GM12878 (cell line): ENCODE data around the gene UMAD1. TPM values are rescaled to one million over a fixed set of nuclear protein-coding genes. Genes with fewer than 3 reads are reported as not detected.

Source experiments
- ATF7 ChIP-seq: fragments of 450-650 bp; IDR thresholded peaks from 2 replicates; pipeline ENCODE4 v1.6.1; 2016; ENCODE audit warnings: low read depth, mild to moderate bottlenecking
- EP300 ChIP-seq, 2 experiments: fragments of 150-350 bp in 1 of 2; IDR thresholded peaks; 2 replicates each; pipeline ENCODE4 v1.6.1; 2011 to 2012; ENCODE audit warnings: low read depth in 2 of 2, low read length in 2 of 2, borderline replicate concordance in 1 of 2, improper control_type of control experiment in 1 of 2, inconsistent platforms in 1 of 2; ENCODE audit not compliant: control insufficient read depth in 1 of 2
- FOXM1 ChIP-seq: IDR thresholded peaks from 2 replicates; pipeline ENCODE4 v1.6.1; 2012; ENCODE audit warnings: low read depth, mild to moderate bottlenecking, inconsistent platforms, low read length, moderate library complexity
- HDAC6 ChIP-seq: fragments of 200-600 bp; sonication (generic); IDR thresholded peaks from one replicate; pipeline ENCODE4 v1.8.0; 2017; ENCODE audit warnings: antibody characterized with exemption; ENCODE audit not compliant: unreplicated experiment
- MEF2B ChIP-seq: fragments of 450-650 bp; IDR thresholded peaks from 2 replicates; pipeline ENCODE4 v1.6.1; 2018; ENCODE audit warnings: mild to moderate bottlenecking, moderate library complexity; ENCODE audit not compliant: partially characterized antibody, poor library complexity, severe bottlenecking
- PAX5 ChIP-seq: IDR thresholded peaks from 2 replicates; pipeline ENCODE4 v1.6.1; 2011; ENCODE audit warnings: low read depth, low read length, borderline replicate concordance
- PML ChIP-seq: IDR thresholded peaks from 2 replicates; pipeline ENCODE4 v1.6.1; 2012; ENCODE audit warnings: low read length, inconsistent platforms
- POLR2AphosphoS5 ChIP-seq: IDR thresholded peaks from 2 replicates; pipeline ENCODE4 v1.6.1; 2011; ENCODE audit warnings: mild to moderate bottlenecking, low read length, inconsistent platforms
- SIN3A ChIP-seq: IDR thresholded peaks from 2 replicates; pipeline ENCODE4 v1.6.1; 2012; ENCODE audit warnings: low read depth, low read length, improper control_type of control experiment
- SREBF2 ChIP-seq: IDR thresholded peaks from 2 replicates; pipeline ENCODE4 v1.6.1; 2012; ENCODE audit warnings: mild to moderate bottlenecking, low read length
- ZNF207 ChIP-seq: fragments of 450-650 bp; IDR thresholded peaks from 2 replicates; pipeline ENCODE4 v1.6.1; 2014; ENCODE audit warnings: antibody characterized with exemption, mild to moderate bottlenecking, borderline replicate concordance
- ZSCAN29 ChIP-seq: fragments of 450-650 bp; IDR thresholded peaks from 2 replicates; pipeline ENCODE4 v1.6.1; 2017; ENCODE audit warnings: mild to moderate bottlenecking, moderate library complexity
- polyA plus RNA-seq, 11 experiments: library from polyadenylated mRNA; depleted of rRNA in 4 of 11; unstranded in 6 of 11; stranded (reverse) in 5 of 11; fragments of >200 nt; fragmentation: Nextera tagmentation in 4 of 11; fragmentation: Illumina TruSeq in 1 of 11; extraction: Ambion mirVana in 4 of 11; extraction: Trizol in 1 of 11; gene quantifications; 1 replicate in 1 of 11; 2 replicates in 10 of 11; pipeline versions ENCODE4 v1.2.1 to v1.2.3, GENCODE V29; 2011 to 2016; ENCODE audit warnings: inconsistent platforms in 2 of 11, missing spikeins in 2 of 11, low read depth in 1 of 11
- total RNA-seq, 4 experiments: library from RNA; depleted of rRNA in 3 of 4; stranded (reverse); fragments of >200 nt in 3 of 4; fragmentation: Illumina TruSeq in 1 of 4; extraction: Trizol in 1 of 4; gene quantifications; 2 replicates each; pipeline versions ENCODE4 v1.2.1 to v1.2.3, GENCODE V29; 2013 to 2021
- TF ChIP-seq, protein P1 (sequence below): IDR thresholded peaks from 2 replicates; pipeline ENCODE4 v1.6.1; 2012; ENCODE audit warnings: low read depth, low read length, improper control_type of control experiment
- TF ChIP-seq, protein P2 (sequence below): IDR thresholded peaks from 2 replicates; pipeline ENCODE4 v1.6.1; 2011; ENCODE audit warnings: mild to moderate bottlenecking, low read depth, low read length, moderate library complexity; ENCODE audit not compliant: insufficient replicate concordance
- TF ChIP-seq, protein P3 (sequence below): IDR thresholded peaks from 2 replicates; pipeline ENCODE4 v1.6.1; 2012; ENCODE audit warnings: low read length, inconsistent platforms
- TF ChIP-seq, protein P4 (sequence below): fragments of 450-650 bp; formaldehyde crosslinking; IDR thresholded peaks from 2 replicates; pipeline ENCODE4 v1.4.0; 2020; ENCODE audit warnings: mild to moderate bottlenecking, moderate library complexity
- TF ChIP-seq, protein P5 (sequence below): fragments of 450-650 bp; formaldehyde crosslinking; IDR thresholded peaks from 2 replicates; pipeline ENCODE4 v1.4.0; 2022; ENCODE audit warnings: mild to moderate bottlenecking, moderate library complexity

The UMAD1 gene
- total and polyA plus RNA-seq, 10 of the 15 experiments (the other 5 are each of a cell fraction or from before 2014, with no cell fraction given), result 6.0 to 28.6 (median 9.3) TPM

DNA sequence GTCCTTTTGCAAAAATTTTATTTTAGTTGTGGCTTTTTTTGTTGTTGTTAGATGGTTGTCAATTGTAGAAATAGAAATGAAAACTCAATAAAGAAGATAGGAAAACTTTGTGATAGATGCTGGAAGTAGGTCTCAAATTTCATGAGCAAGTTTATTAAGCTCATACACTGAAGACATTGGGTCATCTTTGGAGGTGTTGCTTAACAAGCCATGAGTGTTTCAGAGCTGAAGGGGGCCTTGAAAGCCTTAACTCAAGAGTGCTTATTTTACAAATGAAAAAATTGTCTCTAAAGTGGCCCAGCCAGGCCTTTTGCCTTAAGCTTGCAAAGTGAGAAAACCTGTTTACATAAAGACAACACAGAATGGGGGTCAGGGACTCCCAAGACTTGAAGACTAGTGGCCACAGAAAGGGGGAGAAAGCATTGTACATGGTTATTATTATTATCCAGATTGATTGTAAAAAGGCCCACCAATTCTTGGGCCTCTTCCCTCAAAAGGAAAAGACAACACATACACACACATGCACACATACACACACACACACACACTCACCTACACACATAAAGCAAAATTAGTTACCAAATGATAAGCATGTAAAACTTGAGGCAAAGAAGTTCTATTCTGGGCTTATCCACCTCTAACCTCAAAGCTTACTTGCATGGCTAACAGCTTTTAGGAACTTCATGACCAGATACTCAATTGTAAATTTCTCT is 278.3 kb downstream of the UMAD1 start (continued):
- TF ChIP-seq MEF2B (peak; percentile 92), ZNF207 (no peak), PML (no peak), SREBF2 (no peak), POLR2AphosphoS5 (no peak), EP300 (IDR thresholded peaks at IDR 0.05; ENCODE audit: borderline replicate concordance in 1 of 2, control insufficient read depth in 1 of 2, low read depth in 2 of 2, low read length in 2 of 2) (peak; percentile 28 to 64; a peak in 1 of 4 replicates), FOXM1 (0 out of 2 replicates have a peak, but pooled peaks have one; percentile 37), PAX5 (0 out of 2 replicates have a peak, but pooled peaks have one; percentile 6), ZSCAN29 (no peak), ATF7 (peak; percentile 75), HDAC6 (no peak), SIN3A (no peak)
- TF ChIP-seq, protein P1, sequence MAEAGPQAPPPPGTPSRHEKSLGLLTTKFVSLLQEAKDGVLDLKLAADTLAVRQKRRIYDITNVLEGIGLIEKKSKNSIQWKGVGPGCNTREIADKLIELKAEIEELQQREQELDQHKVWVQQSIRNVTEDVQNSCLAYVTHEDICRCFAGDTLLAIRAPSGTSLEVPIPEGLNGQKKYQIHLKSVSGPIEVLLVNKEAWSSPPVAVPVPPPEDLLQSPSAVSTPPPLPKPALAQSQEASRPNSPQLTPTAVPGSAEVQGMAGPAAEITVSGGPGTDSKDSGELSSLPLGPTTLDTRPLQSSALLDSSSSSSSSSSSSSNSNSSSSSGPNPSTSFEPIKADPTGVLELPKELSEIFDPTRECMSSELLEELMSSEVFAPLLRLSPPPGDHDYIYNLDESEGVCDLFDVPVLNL, result no peak
- TF ChIP-seq, protein P2, sequence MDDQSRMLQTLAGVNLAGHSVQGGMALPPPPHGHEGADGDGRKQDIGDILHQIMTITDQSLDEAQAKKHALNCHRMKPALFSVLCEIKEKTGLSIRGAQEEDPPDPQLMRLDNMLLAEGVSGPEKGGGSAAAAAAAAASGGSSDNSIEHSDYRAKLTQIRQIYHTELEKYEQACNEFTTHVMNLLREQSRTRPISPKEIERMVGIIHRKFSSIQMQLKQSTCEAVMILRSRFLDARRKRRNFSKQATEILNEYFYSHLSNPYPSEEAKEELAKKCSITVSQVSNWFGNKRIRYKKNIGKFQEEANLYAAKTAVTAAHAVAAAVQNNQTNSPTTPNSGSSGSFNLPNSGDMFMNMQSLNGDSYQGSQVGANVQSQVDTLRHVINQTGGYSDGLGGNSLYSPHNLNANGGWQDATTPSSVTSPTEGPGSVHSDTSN, result no peak
- TF ChIP-seq, protein P3, sequence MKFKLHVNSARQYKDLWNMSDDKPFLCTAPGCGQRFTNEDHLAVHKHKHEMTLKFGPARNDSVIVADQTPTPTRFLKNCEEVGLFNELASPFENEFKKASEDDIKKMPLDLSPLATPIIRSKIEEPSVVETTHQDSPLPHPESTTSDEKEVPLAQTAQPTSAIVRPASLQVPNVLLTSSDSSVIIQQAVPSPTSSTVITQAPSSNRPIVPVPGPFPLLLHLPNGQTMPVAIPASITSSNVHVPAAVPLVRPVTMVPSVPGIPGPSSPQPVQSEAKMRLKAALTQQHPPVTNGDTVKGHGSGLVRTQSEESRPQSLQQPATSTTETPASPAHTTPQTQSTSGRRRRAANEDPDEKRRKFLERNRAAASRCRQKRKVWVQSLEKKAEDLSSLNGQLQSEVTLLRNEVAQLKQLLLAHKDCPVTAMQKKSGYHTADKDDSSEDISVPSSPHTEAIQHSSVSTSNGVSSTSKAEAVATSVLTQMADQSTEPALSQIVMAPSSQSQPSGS, result peak; percentile 69
- TF ChIP-seq, protein P4, sequence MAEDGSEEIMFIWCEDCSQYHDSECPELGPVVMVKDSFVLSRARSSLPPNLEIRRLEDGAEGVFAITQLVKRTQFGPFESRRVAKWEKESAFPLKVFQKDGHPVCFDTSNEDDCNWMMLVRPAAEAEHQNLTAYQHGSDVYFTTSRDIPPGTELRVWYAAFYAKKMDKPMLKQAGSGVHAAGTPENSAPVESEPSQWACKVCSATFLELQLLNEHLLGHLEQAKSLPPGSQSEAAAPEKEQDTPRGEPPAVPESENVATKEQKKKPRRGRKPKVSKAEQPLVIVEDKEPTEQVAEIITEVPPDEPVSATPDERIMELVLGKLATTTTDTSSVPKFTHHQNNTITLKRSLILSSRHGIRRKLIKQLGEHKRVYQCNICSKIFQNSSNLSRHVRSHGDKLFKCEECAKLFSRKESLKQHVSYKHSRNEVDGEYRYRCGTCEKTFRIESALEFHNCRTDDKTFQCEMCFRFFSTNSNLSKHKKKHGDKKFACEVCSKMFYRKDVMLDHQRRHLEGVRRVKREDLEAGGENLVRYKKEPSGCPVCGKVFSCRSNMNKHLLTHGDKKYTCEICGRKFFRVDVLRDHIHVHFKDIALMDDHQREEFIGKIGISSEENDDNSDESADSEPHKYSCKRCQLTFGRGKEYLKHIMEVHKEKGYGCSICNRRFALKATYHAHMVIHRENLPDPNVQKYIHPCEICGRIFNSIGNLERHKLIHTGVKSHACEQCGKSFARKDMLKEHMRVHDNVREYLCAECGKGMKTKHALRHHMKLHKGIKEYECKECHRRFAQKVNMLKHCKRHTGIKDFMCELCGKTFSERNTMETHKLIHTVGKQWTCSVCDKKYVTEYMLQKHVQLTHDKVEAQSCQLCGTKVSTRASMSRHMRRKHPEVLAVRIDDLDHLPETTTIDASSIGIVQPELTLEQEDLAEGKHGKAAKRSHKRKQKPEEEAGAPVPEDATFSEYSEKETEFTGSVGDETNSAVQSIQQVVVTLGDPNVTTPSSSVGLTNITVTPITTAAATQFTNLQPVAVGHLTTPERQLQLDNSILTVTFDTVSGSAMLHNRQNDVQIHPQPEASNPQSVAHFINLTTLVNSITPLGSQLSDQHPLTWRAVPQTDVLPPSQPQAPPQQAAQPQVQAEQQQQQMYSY (CRISPR knock-in tag), result no peak
- TF ChIP-seq, protein P5, sequence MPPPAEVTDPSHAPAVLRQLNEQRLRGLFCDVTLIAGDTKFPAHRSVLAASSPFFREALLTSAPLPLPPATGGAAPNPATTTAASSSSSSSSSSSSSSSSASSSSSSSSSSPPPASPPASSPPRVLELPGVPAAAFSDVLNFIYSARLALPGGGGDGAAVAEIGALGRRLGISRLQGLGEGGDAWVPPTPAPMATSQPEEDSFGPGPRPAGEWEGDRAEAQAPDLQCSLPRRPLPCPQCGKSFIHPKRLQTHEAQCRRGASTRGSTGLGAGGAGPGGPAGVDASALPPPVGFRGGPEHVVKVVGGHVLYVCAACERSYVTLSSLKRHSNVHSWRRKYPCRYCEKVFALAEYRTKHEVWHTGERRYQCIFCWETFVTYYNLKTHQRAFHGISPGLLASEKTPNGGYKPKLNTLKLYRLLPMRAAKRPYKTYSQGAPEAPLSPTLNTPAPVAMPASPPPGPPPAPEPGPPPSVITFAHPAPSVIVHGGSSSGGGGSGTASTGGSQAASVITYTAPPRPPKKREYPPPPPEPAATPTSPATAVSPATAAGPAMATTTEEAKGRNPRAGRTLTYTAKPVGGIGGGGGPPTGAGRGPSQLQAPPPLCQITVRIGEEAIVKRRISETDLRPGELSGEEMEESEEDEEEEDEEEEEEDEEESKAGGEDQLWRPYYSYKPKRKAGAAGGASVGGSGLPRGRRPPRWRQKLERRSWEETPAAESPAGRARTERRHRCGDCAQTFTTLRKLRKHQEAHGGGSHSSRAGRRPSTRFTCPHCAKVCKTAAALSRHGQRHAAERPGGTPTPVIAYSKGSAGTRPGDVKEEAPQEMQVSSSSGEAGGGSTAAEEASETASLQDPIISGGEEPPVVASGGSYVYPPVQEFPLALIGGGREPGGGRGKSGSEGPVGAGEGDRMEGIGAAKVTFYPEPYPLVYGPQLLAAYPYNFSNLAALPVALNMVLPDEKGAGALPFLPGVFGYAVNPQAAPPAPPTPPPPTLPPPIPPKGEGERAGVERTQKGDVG (CRISPR knock-in tag), result no peak
